Esophagus muscularis mucosa (tissue), 4 donors: ENCODE results near the gene OR52N5. TPM values are rescaled to one million over a fixed set of nuclear protein-coding genes. Genes with fewer than 3 reads are reported as not detected.

Experiments used
- DNase-seq: peaks from one replicate; pipeline ENCODE4 v3.0.0-alpha.2; 2017; ENCODE audit errors: extremely low spot score
- H3K27ac ChIP-seq, 4 donors: fragments of 200-600 bp; sonication (generic); replicated peaks in 1 of 4; 1 replicate in 3 of 4; 2 replicates in 1 of 4; pipeline ENCODE4 v1.5.1; 2016 to 2019; ENCODE audit warnings: mild to moderate bottlenecking in 1 of 4
- H3K27me3 ChIP-seq, 4 donors: fragments of 200-600 bp; sonication (generic); one replicate each; pipeline versions ENCODE4 v1.5.1 to v1.6.0; 2016 to 2019
- H3K36me3 ChIP-seq, 4 donors: fragments of 200-600 bp; sonication (generic); one replicate each; pipeline ENCODE4 v1.5.1; 2016 to 2019
- H3K4me1 ChIP-seq, 4 donors: fragments of 200-600 bp; sonication (generic); one replicate each; pipeline ENCODE4 v1.5.1; 2016 to 2019
- H3K4me3 ChIP-seq, 4 donors: fragments of 200-600 bp; sonication (generic); 1 replicate in 2 of 4; 2 replicates in 2 of 4; pipeline ENCODE4 v1.5.1; 2016 to 2019; ENCODE audit warnings: mild to moderate bottlenecking in 4 of 4, moderate library complexity in 1 of 4
- H3K9me3 ChIP-seq, 4 donors: fragments of 200-600 bp; sonication (generic); 1 replicate in 3 of 4; 2 replicates in 1 of 4; pipeline ENCODE4 v1.5.1; 2016 to 2019
- EP300 ChIP-seq: sonication (generic); formaldehyde crosslinking; IDR thresholded peaks from one replicate; pipeline ENCODE4 v1.6.1; 2017; ENCODE audit warnings: antibody characterized with exemption
- POLR2A ChIP-seq: fragments of 450-650 bp; IDR thresholded peaks from one replicate; pipeline ENCODE4 v1.6.1; 2017; ENCODE audit warnings: antibody characterized with exemption, moderate library complexity, mild to moderate bottlenecking, low read depth
- POLR2AphosphoS5 ChIP-seq, 2 donors: sonication (generic); formaldehyde crosslinking; IDR thresholded peaks; one replicate each; pipeline ENCODE4 v1.6.1; 2017; ENCODE audit warnings: antibody characterized with exemption in 2 of 2
- WGBS: methylation state at CpG from one replicate; pipeline ENCODE4 v1.1.5; 2018; 5-methylcytosine and 5-hydroxymethylcytosine counted together
- intact Hi-C: fragments of 100-400 bp; cut with DNase I; formaldehyde crosslinking; loops from one replicate; pipeline ENCODE4 v1.15.1; 2023
- total RNA-seq, 4 donors: library from RNA; depleted of rRNA; stranded (reverse); fragments of >200 nt; gene quantifications; one replicate each; pipeline versions ENCODE4 v1.1.0 to v1.2.1, GENCODE V29; 2016
- TF ChIP-seq, protein P1 (sequence below), 3 experiments: fragments of 200-600 bp in 2 of 3; fragments of 450-650 bp in 1 of 3; sonication (generic) in 2 of 3; IDR thresholded peaks; one replicate each; pipeline ENCODE4 v1.5.1; 2017 to 2019; ENCODE audit warnings: antibody characterized with exemption in 3 of 3, mild to moderate bottlenecking in 2 of 3, moderate library complexity in 1 of 3

The OR52N5 gene
- total RNA-seq = under 1 TPM in 1 of 4 donors, not detected in 3; 0.17 TPM

DNA sequence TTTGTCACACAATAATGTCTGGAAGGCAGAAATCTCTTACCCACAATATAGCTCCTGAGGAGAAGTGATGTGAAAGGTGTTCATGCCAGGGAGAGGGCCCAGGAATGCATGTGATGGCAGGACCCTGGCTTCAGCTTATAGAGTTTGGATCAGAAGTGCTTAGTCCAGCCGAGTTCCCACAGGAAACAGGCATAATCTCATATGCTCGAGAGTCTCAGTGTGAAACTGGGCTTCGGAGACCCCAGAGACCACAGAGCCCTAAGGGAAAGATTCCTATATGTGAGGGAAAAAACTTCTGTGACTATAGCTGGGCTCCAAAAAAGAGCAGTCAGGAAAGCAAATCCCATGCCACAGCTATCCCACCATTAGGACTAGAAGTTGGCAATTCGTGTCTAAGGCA, at the start of gene OR52N5:
Gene OR52N5 (minus strand): TSS at position 101 of the 400 bp plus-strand sequence. CDS start 4,721 bp downstream, outside the sequence.
- H3K9me3 ChIP-seq = no peaks in the 10 kb centered on the region
- WGBS = 37% methylated on average over 4 of the region's 4 CpGs
- no peaks in the 10 kb centered on the region for H3K36me3 ChIP-seq
- intact Hi-C loops = no loop called here
- no peak for DNase-seq
- no peak within 1 kb of the TSS for H3K4me3 ChIP-seq
- no peak within 1 kb of the TSS for H3K27ac ChIP-seq
- no peaks in the 10 kb centered on the region for H3K4me1 ChIP-seq
- no peaks in the 10 kb centered on the region for H3K27me3 ChIP-seq
- no peak for TF ChIP-seq POLR2A
- TF ChIP-seq, protein P1, sequence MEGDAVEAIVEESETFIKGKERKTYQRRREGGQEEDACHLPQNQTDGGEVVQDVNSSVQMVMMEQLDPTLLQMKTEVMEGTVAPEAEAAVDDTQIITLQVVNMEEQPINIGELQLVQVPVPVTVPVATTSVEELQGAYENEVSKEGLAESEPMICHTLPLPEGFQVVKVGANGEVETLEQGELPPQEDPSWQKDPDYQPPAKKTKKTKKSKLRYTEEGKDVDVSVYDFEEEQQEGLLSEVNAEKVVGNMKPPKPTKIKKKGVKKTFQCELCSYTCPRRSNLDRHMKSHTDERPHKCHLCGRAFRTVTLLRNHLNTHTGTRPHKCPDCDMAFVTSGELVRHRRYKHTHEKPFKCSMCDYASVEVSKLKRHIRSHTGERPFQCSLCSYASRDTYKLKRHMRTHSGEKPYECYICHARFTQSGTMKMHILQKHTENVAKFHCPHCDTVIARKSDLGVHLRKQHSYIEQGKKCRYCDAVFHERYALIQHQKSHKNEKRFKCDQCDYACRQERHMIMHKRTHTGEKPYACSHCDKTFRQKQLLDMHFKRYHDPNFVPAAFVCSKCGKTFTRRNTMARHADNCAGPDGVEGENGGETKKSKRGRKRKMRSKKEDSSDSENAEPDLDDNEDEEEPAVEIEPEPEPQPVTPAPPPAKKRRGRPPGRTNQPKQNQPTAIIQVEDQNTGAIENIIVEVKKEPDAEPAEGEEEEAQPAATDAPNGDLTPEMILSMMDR (IDR thresholded peaks at IDR 0.05) = no peak
- TF ChIP-seq EP300 = no peak
- no peak for TF ChIP-seq POLR2AphosphoS5 (IDR thresholded peaks at IDR 0.05)

DNA sequence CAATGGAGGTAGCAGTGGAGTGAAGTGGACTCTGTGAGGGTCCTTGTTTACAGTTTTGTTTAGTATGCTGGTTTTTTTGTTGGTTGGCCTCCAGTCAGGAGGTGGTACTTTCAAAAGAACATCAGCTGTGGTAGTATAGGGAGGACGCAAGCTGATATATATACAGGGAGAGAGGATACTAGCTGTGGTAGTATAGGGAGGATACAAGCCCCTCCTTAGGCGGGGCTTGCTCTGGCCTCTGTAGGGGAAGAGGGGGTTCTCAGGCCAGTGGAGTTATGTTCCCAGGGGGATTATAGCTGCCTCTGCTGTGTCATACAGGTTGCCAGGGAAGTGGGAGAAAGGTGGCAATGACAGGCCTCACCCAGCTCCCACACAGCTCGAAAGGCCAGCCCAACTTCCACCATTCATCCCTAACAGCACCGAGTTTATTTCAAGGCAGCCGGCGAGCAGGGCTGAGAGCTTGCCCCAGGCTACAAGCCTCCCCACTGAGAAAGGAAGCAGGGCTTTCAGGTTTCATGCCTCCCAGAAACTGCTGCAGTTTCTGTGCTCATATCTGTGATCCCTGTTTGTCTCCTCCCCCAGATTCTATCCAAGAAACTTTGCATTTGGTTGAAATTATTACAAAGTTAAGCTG, 48.2 kb upstream of the OR52N5 start:
- intact Hi-C loops = no loop called here
- no peaks in the 10 kb centered on the region for H3K27me3 ChIP-seq
- TF ChIP-seq POLR2A = no peak
- no peak for TF ChIP-seq EP300
- TF ChIP-seq, protein P1 (IDR thresholded peaks at IDR 0.05) = no peak
- no peak for TF ChIP-seq POLR2AphosphoS5 (IDR thresholded peaks at IDR 0.05)
- no peak for DNase-seq
- no peaks in the 10 kb centered on the region for H3K4me1 ChIP-seq
- WGBS = 71% methylated on average over 6 of the region's 6 CpGs
- H3K4me3 ChIP-seq = no peak overlapping the region
- H3K36me3 ChIP-seq = no peaks in the 10 kb centered on the region
- no peaks in the 10 kb centered on the region for H3K9me3 ChIP-seq
- no peak overlapping the region for H3K27ac ChIP-seq

DNA sequence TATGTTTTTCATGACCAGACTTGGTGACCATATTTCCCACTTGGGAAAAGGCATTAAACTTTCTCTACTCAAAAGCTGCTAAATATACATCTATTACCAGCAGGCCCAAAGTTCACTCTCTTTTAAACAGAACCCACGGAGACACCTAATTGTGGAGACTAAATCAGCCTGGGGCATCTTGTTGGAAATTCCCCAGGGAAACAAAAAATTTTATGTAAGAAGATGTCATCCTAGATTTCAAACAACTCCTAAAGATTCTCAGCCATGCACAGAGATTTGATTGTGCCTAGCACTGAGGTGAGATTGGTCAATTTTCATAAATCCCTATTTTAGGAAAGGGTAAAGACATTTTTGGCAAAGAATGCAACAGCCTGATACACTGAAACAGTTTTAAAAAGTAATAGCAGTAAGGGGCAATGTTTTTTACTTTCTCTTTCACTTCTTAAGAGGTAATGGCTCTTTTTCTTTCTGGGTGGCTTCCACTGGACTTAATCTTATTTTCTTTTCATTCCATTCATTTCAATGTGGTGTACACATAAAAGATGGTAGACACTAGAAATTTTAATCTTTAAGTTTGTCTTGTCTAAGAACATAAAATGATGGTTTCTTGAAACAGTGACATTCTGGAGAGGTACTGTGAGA, 35.2 kb upstream of the OR52N5 start:
- TF ChIP-seq EP300 = no peak
- no peak for TF ChIP-seq POLR2AphosphoS5 (IDR thresholded peaks at IDR 0.05)
- TF ChIP-seq, protein P1 (IDR thresholded peaks at IDR 0.05) = no peak
- TF ChIP-seq POLR2A = no peak
- H3K27ac ChIP-seq = no peak overlapping the region
- intact Hi-C loops = no loop called here
- H3K36me3 ChIP-seq = no peaks in the 10 kb centered on the region
- no peak for DNase-seq
- H3K4me1 ChIP-seq = peaks cover 0 to 5% (median 0%) of the 10 kb centered on the region in 4 donors
- no peak overlapping the region for H3K4me3 ChIP-seq
- WGBS = 25% methylated on average over 1 of the region's 1 CpG
- no peaks in the 10 kb centered on the region for H3K27me3 ChIP-seq
- no peaks in the 10 kb centered on the region for H3K9me3 ChIP-seq

DNA sequence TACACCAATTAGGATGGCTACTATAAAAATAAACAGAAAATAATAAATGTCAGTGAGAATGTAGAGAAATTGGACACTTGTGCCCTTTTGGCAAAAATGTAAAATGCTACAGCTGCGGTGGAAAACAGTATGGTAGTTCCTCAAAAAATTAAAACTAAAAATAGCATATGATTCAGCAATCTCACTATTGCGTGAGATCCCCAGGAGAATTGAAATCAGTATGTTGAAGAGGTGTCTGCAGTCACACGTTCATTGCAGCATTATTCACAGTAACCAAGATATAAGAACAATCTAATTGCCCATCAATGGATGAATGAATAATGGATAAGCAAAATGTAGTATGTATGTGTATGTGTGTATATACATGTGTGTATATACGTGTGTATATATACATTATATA, 32.4 kb upstream of the OR52N5 start:
- WGBS = 45% methylated on average over 4 of the region's 4 CpGs
- intact Hi-C loops = no loop called here
- TF ChIP-seq POLR2A = no peak
- TF ChIP-seq POLR2AphosphoS5 (IDR thresholded peaks at IDR 0.05) = no peak

More for the DNA sequence above, 32.4 kb upstream of the OR52N5 start:
- H3K36me3 ChIP-seq = no peaks in the 10 kb centered on the region
- H3K27ac ChIP-seq = no peak overlapping the region
- peaks cover 0 to 5% (median 0%) of the 10 kb centered on the region in 4 donors for H3K4me1 ChIP-seq
- no peaks in the 10 kb centered on the region for H3K27me3 ChIP-seq
- DNase-seq = no peak
- no peaks in the 10 kb centered on the region for H3K9me3 ChIP-seq
- H3K4me3 ChIP-seq = no peak overlapping the region
